GM12878 (cell line): Measurements from ENCODE around the gene TRNT1. TPM values are rescaled to one million over a fixed set of nuclear protein-coding genes. Genes with fewer than 3 reads are reported as not detected.
A peak's percentile ranks its signal among the peaks of the same experiment; 100 is the strongest.

Experiments used
- ATAC-seq: fragments of 200-7000 bp; cut with Tn5 transposase; 3 replicates; pipeline ENCODE4 v1.9.1; 2020; ENCODE audit warnings: mild to moderate bottlenecking, moderate library complexity
- BruUV-seq: library from RNA; stranded (reverse); fragments of 400-500 nt; replicated peaks from 2 replicates; lab custom pipeline; 2021; lab: Mats Ljungman, UMichigan
- CTCF ChIA-PET: fragments of 300-600 bp; sonication (Branson Sonifier 250); formaldehyde crosslinking; extraction: SDS; loops from one replicate; lab custom pipeline; 2021; ENCODE audit warnings: inconsistent platforms; lab: Yijun Ruan, JAX
- POLR2A ChIA-PET: fragments of 350-600 bp; formaldehyde crosslinking; extraction: SDS; loops from one replicate; lab custom pipeline; 2021; ENCODE audit warnings: inconsistent platforms; lab: Charles Lee
- RAD21 ChIA-PET: fragments of 300-600 bp; sonication (Branson Sonifier 250); formaldehyde crosslinking; loops from one replicate; lab custom pipeline; 2023; ENCODE audit warnings: antibody characterized with exemption; ENCODE audit not compliant: unreplicated experiment; lab: Charles Lee
- SMC1A ChIA-PET: fragments of 300-600 bp; sonication (Branson Sonifier 250); formaldehyde crosslinking; loops from one replicate; lab custom pipeline; 2023; ENCODE audit not compliant: unreplicated experiment, uncharacterized antibody; lab: Charles Lee
- DNase-seq: peaks from one replicate; pipeline ENCODE4 v3.0.0-alpha.2; 2011; ENCODE audit warnings: low read depth, low spot score
- FAIRE-seq: peaks from 3 replicates; lab custom pipeline; 2011; peaks lifted over from hg19 to GRCh38; lab: Jason Lieb, UNC
- H2AFZ ChIP-seq: 2 replicates; pipeline ENCODE4 v1.6.0; 2011; ENCODE audit warnings: low read depth, low read length, control low read depth; ENCODE audit not compliant: control insufficient read depth
- H3K27ac ChIP-seq: 2 replicates; pipeline ENCODE4 v1.5.1; 2011; ENCODE audit warnings: control low read depth; ENCODE audit not compliant: control insufficient read depth, insufficient read depth
- H3K27me3 ChIP-seq, 2 experiments: replicated peaks in 1 of 2; 2 replicates each; pipeline versions ENCODE4 v1.6.0 to v1.6.1; 2011; ENCODE audit warnings: low read length in 1 of 2; ENCODE audit not compliant: control insufficient read depth in 2 of 2, insufficient read depth in 2 of 2
- H3K36me3 ChIP-seq, 2 experiments: 2 replicates each; pipeline ENCODE4 v1.5.1; 2011; ENCODE audit warnings: low read length in 1 of 2; ENCODE audit not compliant: control insufficient read depth in 2 of 2, insufficient read depth in 2 of 2
- H3K4me1 ChIP-seq: 2 replicates; pipeline ENCODE4 v1.6.1; 2011; ENCODE audit warnings: mild to moderate bottlenecking, low read length, moderate library complexity, mixed read lengths; ENCODE audit not compliant: control insufficient read depth, insufficient read depth
- H3K4me2 ChIP-seq: 2 replicates; pipeline ENCODE4 v1.6.0; 2011; ENCODE audit warnings: control low read depth; ENCODE audit not compliant: control insufficient read depth, insufficient read depth
- H3K4me3 ChIP-seq: fragments of 200-600 bp; sonication (generic); 2 replicates; pipeline ENCODE4 v1.5.1; 2016
- H3K79me2 ChIP-seq: 2 replicates; pipeline ENCODE4 v1.6.0; 2011; ENCODE audit warnings: low read length; ENCODE audit not compliant: control insufficient read depth, insufficient read depth
- H3K9ac ChIP-seq: 2 replicates; pipeline ENCODE4 v1.8.0; 2011; ENCODE audit warnings: low read length, control low read depth, mixed read lengths; ENCODE audit not compliant: control insufficient read depth, insufficient read depth
- H3K9me3 ChIP-seq: replicated peaks from 3 replicates; pipeline ENCODE4 v1.5.1; 2011; ENCODE audit warnings: mild to moderate bottlenecking, low read length; ENCODE audit not compliant: control insufficient read depth, insufficient read depth
- H4K20me1 ChIP-seq: 2 replicates; pipeline ENCODE4 v1.6.0; 2011; ENCODE audit not compliant: control insufficient read depth, insufficient read depth
- BCLAF1 ChIP-seq: fragments of 450-650 bp; IDR thresholded peaks from 2 replicates; pipeline ENCODE4 v1.6.1; 2017; ENCODE audit warnings: antibody characterized with exemption, mild to moderate bottlenecking, moderate library complexity
- BHLHE40 ChIP-seq, 2 experiments: fragments of 450-650 bp in 1 of 2; IDR thresholded peaks; 2 replicates each; pipeline ENCODE4 v1.6.1; 2011 to 2017; ENCODE audit warnings: low read depth in 2 of 2, borderline replicate concordance in 1 of 2, improper control_type of control experiment in 1 of 2, low read length in 1 of 2, mild to moderate bottlenecking in 1 of 2
- BMI1 ChIP-seq: fragments of 450-650 bp; IDR thresholded peaks from 2 replicates; pipeline ENCODE4 v1.6.1; 2016; ENCODE audit warnings: mild to moderate bottlenecking, moderate library complexity, borderline replicate concordance
- DPF2 ChIP-seq: fragments of 450-650 bp; IDR thresholded peaks from 2 replicates; pipeline ENCODE4 v1.6.1; 2017; ENCODE audit warnings: mild to moderate bottlenecking
- EGR1 ChIP-seq, 2 experiments: IDR thresholded peaks; 1 replicate in 1 of 2; 2 replicates in 1 of 2; pipeline ENCODE4 v1.6.1; 2011 to 2012; ENCODE audit warnings: low read depth in 2 of 2, low read length in 2 of 2, borderline replicate concordance in 1 of 2, mild to moderate bottlenecking in 1 of 2, moderate library complexity in 1 of 2
- ELK1 ChIP-seq: IDR thresholded peaks from 2 replicates; pipeline ENCODE4 v1.6.1; 2012; ENCODE audit warnings: low read depth, low read length, improper control_type of control experiment
- EP300 ChIP-seq, 2 experiments: fragments of 150-350 bp in 1 of 2; IDR thresholded peaks; 2 replicates each; pipeline ENCODE4 v1.6.1; 2011 to 2012; ENCODE audit warnings: low read depth in 2 of 2, low read length in 2 of 2, borderline replicate concordance in 1 of 2, improper control_type of control experiment in 1 of 2, inconsistent platforms in 1 of 2; ENCODE audit not compliant: control insufficient read depth in 1 of 2
- MAX ChIP-seq: IDR thresholded peaks from 2 replicates; pipeline ENCODE4 v1.6.1; 2012; ENCODE audit warnings: low read depth, low read length, improper control_type of control experiment
- MTA2 ChIP-seq: fragments of 450-650 bp; IDR thresholded peaks from 2 replicates; pipeline ENCODE4 v1.6.1; 2016; ENCODE audit warnings: low read depth, mild to moderate bottlenecking, moderate library complexity
- NFIC ChIP-seq: IDR thresholded peaks from 2 replicates; pipeline ENCODE4 v1.6.1; 2012; ENCODE audit warnings: low read depth, mild to moderate bottlenecking, inconsistent platforms, low read length, moderate library complexity
- NFXL1 ChIP-seq: fragments of 450-650 bp; IDR thresholded peaks from 2 replicates; pipeline ENCODE4 v1.6.1; 2017; ENCODE audit warnings: antibody characterized with exemption, mild to moderate bottlenecking, borderline replicate concordance
- NKRF ChIP-seq: fragments of 450-650 bp; conservative IDR thresholded peaks from 2 replicates; pipeline ENCODE4 v1.6.1; 2017; ENCODE audit warnings: mild to moderate bottlenecking, moderate library complexity
- ZNF24 ChIP-seq: fragments of 450-650 bp; IDR thresholded peaks from 2 replicates; pipeline ENCODE4 v1.6.1; 2017; ENCODE audit warnings: antibody characterized with exemption, mild to moderate bottlenecking
- WGBS: methylation state at CpG from one replicate; pipeline ENCODE4 v1.1.6; 2016; ENCODE audit warnings: low lambda C conversion rate; ENCODE audit not compliant: insufficient replicate concordance, insufficient coverage; ENCODE audit errors: missing lambda C conversion rate; 5-methylcytosine and 5-hydroxymethylcytosine counted together
- in situ Hi-C: fragments of 300-500 bp; cut with MboI; formaldehyde crosslinking; loops from 9 replicates; pipeline ENCODE4 v1.14.3; 2018; ENCODE audit warnings: mixed read lengths
- intact Hi-C: fragments of 100-400 bp; cut with micrococcal nuclease; formaldehyde crosslinking; loops from one replicate; pipeline ENCODE4 v1.14.2; 2022; ENCODE audit not compliant: unreplicated experiment
- polyA plus RNA-seq, 11 experiments: library from polyadenylated mRNA; depleted of rRNA in 4 of 11; unstranded in 6 of 11; stranded (reverse) in 5 of 11; fragments of >200 nt; fragmentation: Nextera tagmentation in 4 of 11; fragmentation: Illumina TruSeq in 1 of 11; extraction: Ambion mirVana in 4 of 11; extraction: Trizol in 1 of 11; gene quantifications; 1 replicate in 1 of 11; 2 replicates in 10 of 11; pipeline versions ENCODE4 v1.2.1 to v1.2.3, GENCODE V29; 2011 to 2016; ENCODE audit warnings: inconsistent platforms in 2 of 11, missing spikeins in 2 of 11, low read depth in 1 of 11
- total RNA-seq, 4 experiments: library from RNA; depleted of rRNA in 3 of 4; stranded (reverse); fragments of >200 nt in 3 of 4; fragmentation: Illumina TruSeq in 1 of 4; extraction: Trizol in 1 of 4; gene quantifications; 2 replicates each; pipeline versions ENCODE4 v1.2.1 to v1.2.3, GENCODE V29; 2013 to 2021

Gene TRNT1
- total and polyA plus RNA-seq, 10 of the 15 experiments (the other 5 are each of a cell fraction or from before 2014, with no cell fraction given) = 28.6 to 54.9 (median 36.6) TPM

- TF ChIP-seq ELK1 (no peak), NKRF (no peak), EGR1 (IDR thresholded peaks at IDR 0.05; ENCODE audit: borderline replicate concordance in 1 of 2, low read depth in 2 of 2, low read length in 2 of 2) (no peak), MAX (no peak), ZNF24 (no peak)
- TF ChIP-seq, all 136 proteins: peak for 0
These were observed 18.9 kb upstream of the TRNT1 start (continued) for GRCh38 chr3:3107858-3108257.

- Histone ChIP-seq H4K20me1 (no peaks in the 10 kb centered on the region), H3K4me3 (no peak overlapping the region), H3K9ac (no peak overlapping the region), H3K79me2 (no peaks in the 10 kb centered on the region), H3K27me3 (no peaks in the 10 kb centered on the region), H3K9me3 (no peaks in the 10 kb centered on the region), H3K4me2 (peak overlapping the region; percentile 68), H2AFZ (peak overlapping the region; percentile 30), H3K27ac (peak overlapping the region; percentile 42; the same call in 1 of the 2 replicates), H3K36me3 (no peaks in the 10 kb centered on the region), H3K4me1 (peaks cover 26% of the 10 kb centered on the region)
- BruUV-seq = no TSS peak
- peak; percentile 70 for FAIRE-seq
- SMC1A ChIA-PET = interaction anchor here (0.6 to 1.6 kb wide), 3 partner anchors 11 to 27 kb away, joined by 3 to 5 read pairs (median 4); no protein-coding TSS in a partner anchor
- peak; percentile 88 for ATAC-seq
- POLR2A ChIA-PET = no interaction called here
- whole genome bisulfite sequencing = 27% methylated on average over 11 of the region's 11 CpGs
- RAD21 ChIA-PET = no interaction called here
- CTCF ChIA-PET = no interaction called here
- intact Hi-C loops (no loop called here), in situ Hi-C loops (no loop called here)
- no peak for DNase-seq
- TF ChIP-seq BHLHE40 (IDR thresholded peaks at IDR 0.05; ENCODE audit: borderline replicate concordance in 1 of 2, low read depth in 2 of 2, low read length in 1 of 2) = peak in 1 of 2 experiments; percentile 38; a peak in 1 of 4 replicates
- TF ChIP-seq DPF2 = peak; percentile 81
- TF ChIP-seq NFXL1 = no peak
- peak in 1 of 2 experiments; percentile 73; a peak in 2 of 4 replicates for TF ChIP-seq EP300 (IDR thresholded peaks at IDR 0.05; ENCODE audit: borderline replicate concordance in 1 of 2, control insufficient read depth in 1 of 2, low read depth in 2 of 2, low read length in 2 of 2)
- no peak for TF ChIP-seq BCLAF1
- TF ChIP-seq BMI1 = peak; percentile 51; the same call in 1 of the 2 replicates
- peak; percentile 97 for TF ChIP-seq MTA2
- peak; percentile 45 for TF ChIP-seq NFIC
These were observed 17.1 kb upstream of the TRNT1 start for GRCh38 chr3:3109407-3110298.
